CD4-positive, CD25-positive, alpha-beta regulatory T cell (primary cell): ENCODE measurements around the gene TMEM132E. TPM values are rescaled to one million over a fixed set of nuclear protein-coding genes. Genes with fewer than 3 reads are reported as not detected.

Experiments used
- ATAC-seq, 2 donors: fragments of 150-1000 bp; cut with Tn5 transposase; one replicate each; pipeline ENCODE4 v1.10.0; 2021; ENCODE audit warnings: low read depth in 2 of 2, moderate number of reproducible peaks in 2 of 2, moderate library complexity in 1 of 2
- DNase-seq, 3 donors: peaks; one replicate each; pipeline versions ENCODE4 v3.0.0 to v3.0.0-alpha.2; 2012 to 2022; ENCODE audit warnings: mixed read lengths in 1 of 3
- H3K27ac ChIP-seq: one replicate; pipeline ENCODE4 v1.7.0; 2013; ENCODE audit warnings: mild to moderate bottlenecking, low read length; ENCODE audit not compliant: insufficient read depth, poor library complexity, severe bottlenecking
- H3K27me3 ChIP-seq: one replicate; pipeline ENCODE4 v1.7.0; 2013; ENCODE audit warnings: low read length; ENCODE audit not compliant: control insufficient read depth, insufficient read depth
- H3K36me3 ChIP-seq: one replicate; pipeline ENCODE4 v1.7.0; 2013; ENCODE audit warnings: mild to moderate bottlenecking, low read length, moderate library complexity; ENCODE audit not compliant: control insufficient read depth, insufficient read depth
- H3K4me1 ChIP-seq: 2 replicates; pipeline ENCODE4 v1.7.0; 2013; ENCODE audit warnings: mild to moderate bottlenecking, low read length; ENCODE audit not compliant: insufficient read depth, control insufficient read depth, poor library complexity, severe bottlenecking
- H3K4me3 ChIP-seq: one replicate; pipeline ENCODE4 v1.7.0; 2013; ENCODE audit warnings: low read depth, mild to moderate bottlenecking, low read length, moderate library complexity
- H3K9me3 ChIP-seq, 2 experiments: 1 replicate in 1 of 2; 2 replicates in 1 of 2; pipeline ENCODE4 v1.7.0; 2013; ENCODE audit warnings: low read length in 2 of 2, mild to moderate bottlenecking in 1 of 2, moderate library complexity in 1 of 2; ENCODE audit not compliant: control insufficient read depth in 2 of 2
- H3K27ac Mint-ChIP-seq, 3 donors: one replicate each; pipeline ENCODE4 v1.8.0; 2020 to 2022; ENCODE audit warnings: mild to moderate bottlenecking in 3 of 3, mixed read lengths in 3 of 3, moderate library complexity in 2 of 3
- H3K27me3 Mint-ChIP-seq: one replicate; pipeline ENCODE4 v1.8.0; 2022; ENCODE audit warnings: mild to moderate bottlenecking, mixed read lengths
- H3K36me3 Mint-ChIP-seq: one replicate; pipeline ENCODE4 v1.8.0; 2020; ENCODE audit warnings: mixed read lengths
- H3K4me1 Mint-ChIP-seq, 4 donors: one replicate each; pipeline ENCODE4 v1.8.0; 2020 to 2022; ENCODE audit warnings: mixed read lengths in 4 of 4, mild to moderate bottlenecking in 1 of 4
- H3K4me3 Mint-ChIP-seq, 4 donors: one replicate each; pipeline ENCODE4 v1.8.0; 2020 to 2022; ENCODE audit warnings: mild to moderate bottlenecking in 4 of 4, mixed read lengths in 4 of 4, moderate library complexity in 3 of 4
- H3K9me3 Mint-ChIP-seq, 7 donors: one replicate each; pipeline ENCODE4 v1.8.0; 2020 to 2022; ENCODE audit warnings: mixed read lengths in 7 of 7, mild to moderate bottlenecking in 3 of 7, moderate library complexity in 2 of 7
- polyA plus RNA-seq, 4 donors: library from polyadenylated mRNA; unstranded; fragments of 300-500 nt; fragmentation: Illumina TruSeq; gene quantifications; one replicate each; pipeline ENCODE4 v1.2.3, GENCODE V29; 2021
- total RNA-seq: library from RNA; stranded (reverse); gene quantifications from one replicate; pipeline ENCODE4 v1.2.3, GENCODE V29; 2022

TMEM132E gene
- total and polyA plus RNA-seq, 5 donors from 2014 or later: 0.06 to 0.55 (median 0.25) TPM; not detected in 1

GRCh38 chr17:34652021-34652555 lies 72.7 kb downstream of the TMEM132E start:
- no peaks in the 10 kb centered on the region for H3K9me3 ChIP-seq
- Mint-ChIP-seq H3K36me3 (no peaks in the 10 kb centered on the region), H3K27ac (no peak overlapping the region)

GRCh38 chr17:34653511-34653910 lies 74.1 kb downstream of the TMEM132E start:
- Histone ChIP-seq H3K27ac (no peak overlapping the region), H3K4me1 (no peaks in the 10 kb centered on the region), H3K36me3 (no peaks in the 10 kb centered on the region), H3K4me3 (no peak overlapping the region), H3K27me3 (peaks cover 2% of the 10 kb centered on the region), H3K9me3 (no peaks in the 10 kb centered on the region)
- Mint-ChIP-seq H3K4me1 (no peaks in the 10 kb centered on the region), H3K27me3 (peaks cover 27% of the 10 kb centered on the region), H3K4me3 (no peak overlapping the region), H3K36me3 (no peaks in the 10 kb centered on the region), H3K27ac (no peak overlapping the region), H3K9me3 (no peaks in the 10 kb centered on the region)
- ATAC-seq (no peak), DNase-seq (no peak)

More at GRCh38 chr17:34652021-34652555, 72.7 kb downstream of the TMEM132E start:
- no peak for DNase-seq
- no peaks in the 10 kb centered on the region for H3K9me3 Mint-ChIP-seq
- Histone ChIP-seq H3K27ac (no peak overlapping the region), H3K4me1 (no peaks in the 10 kb centered on the region), H3K4me3 (no peak overlapping the region), H3K27me3 (peaks cover 2% of the 10 kb centered on the region), H3K36me3 (no peaks in the 10 kb centered on the region)
- peak overlapping the region in 1 of 4 donors; percentile 17 for H3K4me3 Mint-ChIP-seq
- H3K4me1 Mint-ChIP-seq: no peaks in the 10 kb centered on the region
- ATAC-seq: no peak
- peaks cover 36% of the 10 kb centered on the region for H3K27me3 Mint-ChIP-seq

- Mint-ChIP-seq H3K4me3 (no peak overlapping the region), H3K9me3 (no peaks in the 10 kb centered on the region), H3K27me3 (peaks cover 27% of the 10 kb centered on the region), H3K27ac (no peak overlapping the region), H3K4me1 (no peaks in the 10 kb centered on the region), H3K36me3 (no peaks in the 10 kb centered on the region)
- H3K9me3 ChIP-seq: no peaks in the 10 kb centered on the region
- H3K27me3 ChIP-seq: peaks cover 2% of the 10 kb centered on the region
- H3K27ac ChIP-seq: no peak overlapping the region
- DNase-seq (no peak), ATAC-seq (no peak)
- no peaks in the 10 kb centered on the region for H3K4me1 ChIP-seq
- H3K36me3 ChIP-seq: no peaks in the 10 kb centered on the region
- no peak overlapping the region for H3K4me3 ChIP-seq
Observed at GRCh38 chr17:34654276-34654880, 75.0 kb downstream of the TMEM132E start.

- Histone ChIP-seq H3K36me3 (no peaks in the 10 kb centered on the region), H3K27ac (no peak overlapping the region), H3K4me3 (no peak overlapping the region), H3K9me3 (no peaks in the 10 kb centered on the region), H3K4me1 (no peaks in the 10 kb centered on the region), H3K27me3 (peaks cover 2% of the 10 kb centered on the region)
- peaks cover 31% of the 10 kb centered on the region for H3K27me3 Mint-ChIP-seq
- no peaks in the 10 kb centered on the region for H3K4me1 Mint-ChIP-seq
- no peaks in the 10 kb centered on the region for H3K36me3 Mint-ChIP-seq
- DNase-seq (no peak), ATAC-seq (no peak)
- no peak overlapping the region for H3K4me3 Mint-ChIP-seq
- H3K9me3 Mint-ChIP-seq: no peaks in the 10 kb centered on the region
- no peak overlapping the region for H3K27ac Mint-ChIP-seq
Observed at GRCh38 chr17:34654881-34655276, 75.5 kb downstream of the TMEM132E start.

- no peak overlapping the region for H3K4me3 Mint-ChIP-seq
- H3K36me3 Mint-ChIP-seq: no peaks in the 10 kb centered on the region
- H3K27ac ChIP-seq: no peak overlapping the region
- ATAC-seq: no peak
- H3K9me3 ChIP-seq: no peaks in the 10 kb centered on the region
- H3K4me3 ChIP-seq: no peak overlapping the region
- peaks cover 32% of the 10 kb centered on the region for H3K27me3 Mint-ChIP-seq
- no peaks in the 10 kb centered on the region for H3K4me1 ChIP-seq
- H3K4me1 Mint-ChIP-seq: no peaks in the 10 kb centered on the region
- H3K27me3 ChIP-seq: no peaks in the 10 kb centered on the region
- no peaks in the 10 kb centered on the region for H3K36me3 ChIP-seq
- H3K9me3 Mint-ChIP-seq: no peaks in the 10 kb centered on the region
- H3K27ac Mint-ChIP-seq: no peak overlapping the region
- no peak for DNase-seq
Observed at GRCh38 chr17:34656801-34657200, 77.4 kb downstream of the TMEM132E start.

- Histone ChIP-seq H3K36me3 (no peaks in the 10 kb centered on the region), H3K27ac (no peak overlapping the region), H3K4me3 (no peak overlapping the region), H3K4me1 (no peaks in the 10 kb centered on the region), H3K9me3 (no peaks in the 10 kb centered on the region), H3K27me3 (no peaks in the 10 kb centered on the region)
- Mint-ChIP-seq H3K27me3 (peaks cover 27% of the 10 kb centered on the region), H3K36me3 (no peaks in the 10 kb centered on the region), H3K4me3 (no peak overlapping the region), H3K4me1 (no peaks in the 10 kb centered on the region), H3K9me3 (no peaks in the 10 kb centered on the region), H3K27ac (no peak overlapping the region)
- DNase-seq (no peak), ATAC-seq (no peak)
Observed at GRCh38 chr17:34658811-34659560, 79.6 kb downstream of the TMEM132E start.

- Mint-ChIP-seq H3K27ac (no peak overlapping the region), H3K9me3 (peaks cover 0 to 2% (median 0%) of the 10 kb centered on the region in 7 donors), H3K27me3 (peaks cover 22% of the 10 kb centered on the region), H3K4me3 (no peak overlapping the region), H3K4me1 (peaks cover 0 to 11% (median 2%) of the 10 kb centered on the region in 4 donors), H3K36me3 (no peaks in the 10 kb centered on the region)
- DNase-seq: no peak
- no peak for ATAC-seq
- no peaks in the 10 kb centered on the region for H3K27me3 ChIP-seq
- no peaks in the 10 kb centered on the region for H3K36me3 ChIP-seq
- no peak overlapping the region for H3K4me3 ChIP-seq
- no peak overlapping the region for H3K27ac ChIP-seq
- H3K9me3 ChIP-seq: no peaks in the 10 kb centered on the region
- no peaks in the 10 kb centered on the region for H3K4me1 ChIP-seq
Observed at GRCh38 chr17:34663714-34664113, 84.3 kb downstream of the TMEM132E start.
